K562 (cell line): ENCODE measurements around the gene SLC25A11. TPM values are rescaled to one million over a fixed set of nuclear protein-coding genes. Genes with fewer than 3 reads are reported as not detected.

Experiments used
- C11orf30 ChIP-seq: fragments of 450-650 bp; IDR thresholded peaks from 2 replicates; pipeline ENCODE4 v1.6.1; 2016; ENCODE audit warnings: low read depth, mild to moderate bottlenecking
- CEBPB ChIP-seq: fragments of 450-650 bp; IDR thresholded peaks from 2 replicates; pipeline ENCODE4 v1.6.1; 2016; ENCODE audit warnings: missing genetic modification characterization, missing compliant biosample characterization
- DPF2 ChIP-seq: fragments of 450-650 bp; IDR thresholded peaks from 2 replicates; pipeline ENCODE4 v1.6.1; 2016
- ETV1 ChIP-seq: fragments of 450-650 bp; conservative IDR thresholded peaks from 2 replicates; pipeline ENCODE4 v1.6.1; 2016; ENCODE audit warnings: missing genetic modification characterization, control low read depth, low read depth, missing compliant biosample characterization
- GTF2F1 ChIP-seq: IDR thresholded peaks from 2 replicates; pipeline ENCODE4 v1.6.1; 2011; ENCODE audit warnings: low read depth, low read length, improper control_type of control experiment
- HOXB6 ChIP-seq: fragments of 250-450 bp; sonication (Bioruptor Pico); IDR thresholded peaks from 2 replicates; pipeline ENCODE4 v1.5.1; 2022; ENCODE audit warnings: mild to moderate bottlenecking, borderline replicate concordance
- KLF10 ChIP-seq: fragments of 250-450 bp; sonication (Bioruptor Pico); IDR thresholded peaks from 2 replicates; pipeline ENCODE4 v1.6.1; 2021; ENCODE audit warnings: matching md5 sums
- NCOA6 ChIP-seq: fragments of 450-650 bp; IDR thresholded peaks from 2 replicates; pipeline ENCODE4 v1.6.1; 2017; ENCODE audit warnings: mild to moderate bottlenecking
- PKNOX1 ChIP-seq: fragments of 450-650 bp; IDR thresholded peaks from 2 replicates; pipeline ENCODE4 v1.6.1; 2016
- PRDM10 ChIP-seq: fragments of 450-650 bp; IDR thresholded peaks from 2 replicates; pipeline ENCODE4 v1.6.1; 2018; ENCODE audit not compliant: partially characterized antibody
- TAL1 ChIP-seq: fragments of 450-650 bp; IDR thresholded peaks from 2 replicates; pipeline ENCODE4 v1.6.1; 2016; ENCODE audit warnings: mild to moderate bottlenecking
- TSC22D4 ChIP-seq: fragments of 450-650 bp; IDR thresholded peaks from 2 replicates; pipeline ENCODE4 v1.6.1; 2016; ENCODE audit warnings: missing genetic modification characterization, missing biosample characterization, control low read depth
- ZNF384 ChIP-seq: IDR thresholded peaks from 2 replicates; pipeline ENCODE4 v1.6.1; 2012; ENCODE audit warnings: low read depth, low read length, improper control_type of control experiment
- ZNF696 ChIP-seq: fragments of 250-450 bp; sonication (Bioruptor Pico); conservative IDR thresholded peaks from 2 replicates; pipeline ENCODE4 v1.4.0; 2020; ENCODE audit warnings: mild to moderate bottlenecking, moderate library complexity
- polyA plus RNA-seq, 8 experiments: library from polyadenylated mRNA; depleted of rRNA in 4 of 8; stranded (reverse) in 5 of 8; unstranded in 3 of 8; fragments of >200 nt; fragmentation: Nextera tagmentation in 2 of 8; fragmentation: Illumina TruSeq in 1 of 8; extraction: Ambion mirVana in 2 of 8; extraction: Trizol in 1 of 8; gene quantifications; 2 replicates each; pipeline versions ENCODE4 v1.2.1 to v1.2.3, GENCODE V29; 2011 to 2014; ENCODE audit warnings: inconsistent platforms in 1 of 8, missing spikeins in 1 of 8
- total RNA-seq, 7 experiments: library from RNA; depleted of rRNA in 6 of 7; stranded (reverse); fragments of >200 nt in 6 of 7; fragmentation: Illumina TruSeq in 2 of 7; extraction: Trizol in 2 of 7; gene quantifications; 2 replicates each; pipeline versions ENCODE4 v1.2.1 to v1.2.3, GENCODE V29; 2011 to 2021; ENCODE audit warnings: low replicate concordance in 1 of 7
- TF ChIP-seq, protein P1 (sequence below): fragments of 450-650 bp; IDR thresholded peaks from 2 replicates; pipeline ENCODE4 v1.6.1; 2016; ENCODE audit warnings: low read depth, mild to moderate bottlenecking, moderate library complexity

Gene SLC25A11
- total and polyA plus RNA-seq, 9 of the 15 experiments (the other 6 are each of a cell fraction or from before 2014, with no cell fraction given) = 3.1 to 56.7 (median 32.9) TPM

DNA sequence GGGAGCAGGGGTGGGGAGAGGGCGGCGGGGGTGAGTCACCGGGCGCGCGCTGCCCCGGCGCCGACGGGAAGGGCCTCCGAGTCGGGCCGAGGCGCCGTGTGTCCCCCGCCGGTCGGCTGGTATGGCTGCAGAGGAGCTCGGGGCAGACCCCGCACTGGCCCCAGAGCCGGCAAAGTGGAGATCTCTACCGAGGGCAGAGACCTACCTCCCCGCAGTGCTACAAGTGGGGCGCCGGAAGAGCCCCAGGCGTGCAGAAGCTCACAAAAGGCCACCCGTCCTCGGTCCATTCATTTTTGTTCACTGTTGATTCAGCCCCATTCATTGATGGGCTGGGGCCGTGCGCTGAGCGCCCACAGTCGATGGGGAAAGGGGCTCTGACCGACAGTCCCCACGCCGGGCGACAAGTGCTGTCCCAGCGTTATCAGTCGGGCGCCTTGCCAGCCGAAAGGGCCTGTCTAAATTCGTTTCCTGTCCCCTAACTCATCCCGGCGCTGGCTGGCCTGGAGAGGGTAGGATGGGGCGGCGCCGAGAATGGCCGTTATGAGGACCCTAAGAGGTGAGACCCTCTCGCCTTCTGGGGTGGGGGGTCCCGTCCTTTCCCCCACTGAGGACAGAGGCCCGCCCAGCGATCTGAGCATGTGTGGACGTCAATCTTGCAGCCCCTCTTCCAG, 10.4 kb upstream of the SLC25A11 start (continued):
- TF ChIP-seq HOXB6 (CRISPR knock-in tag) (no peak), TAL1 (no peak), C11orf30 (no peak), KLF10 (CRISPR knock-in tag) (no peak), ZNF696 (CRISPR knock-in tag) (no peak), ETV1 (tag) (peak; percentile 41; the same call in 1 of the 2 replicates), CEBPB (tag) (no peak), ZNF384 (no peak), TSC22D4 (no peak), PKNOX1 (peak; percentile 49), GTF2F1 (no peak), NCOA6 (no peak), PRDM10 (no peak), DPF2 (0 out of 2 replicates have a peak, but pooled peaks have one; percentile 47)
- TF ChIP-seq, protein P1, sequence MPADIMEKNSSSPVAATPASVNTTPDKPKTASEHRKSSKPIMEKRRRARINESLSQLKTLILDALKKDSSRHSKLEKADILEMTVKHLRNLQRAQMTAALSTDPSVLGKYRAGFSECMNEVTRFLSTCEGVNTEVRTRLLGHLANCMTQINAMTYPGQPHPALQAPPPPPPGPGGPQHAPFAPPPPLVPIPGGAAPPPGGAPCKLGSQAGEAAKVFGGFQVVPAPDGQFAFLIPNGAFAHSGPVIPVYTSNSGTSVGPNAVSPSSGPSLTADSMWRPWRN = no peak
